HL-60 (cell line): Measurements from ENCODE around the gene ARMC2.

Experiments
- DNase-seq, 2 experiments: peaks; one replicate each; pipeline ENCODE4 v3.0.0-alpha.2; 2010 to 2020; ENCODE audit warnings: low read depth in 1 of 2, low spot score in 1 of 2
- H3K27ac ChIP-seq: fragments of 250-450 bp; sonication (Bioruptor Pico); replicated peaks from 2 replicates; pipeline ENCODE4 v1.5.1; 2020; ENCODE audit warnings: mild to moderate bottlenecking, moderate library complexity
- H3K27me3 ChIP-seq: fragments of 250-450 bp; sonication (Bioruptor Pico); 2 replicates; pipeline ENCODE4 v1.5.1; 2021; ENCODE audit warnings: mild to moderate bottlenecking, moderate library complexity; ENCODE audit not compliant: insufficient read depth, poor library complexity, severe bottlenecking
- H3K4me3 ChIP-seq: replicated peaks from 2 replicates; pipeline ENCODE4 v1.5.1; 2011; ENCODE audit warnings: mild to moderate bottlenecking, control low read depth, low read length; ENCODE audit not compliant: insufficient read depth
- GABPA ChIP-seq: IDR thresholded peaks from 2 replicates; pipeline ENCODE4 v1.6.1; 2012; ENCODE audit warnings: low read depth
- POLR2AphosphoS5 ChIP-seq: IDR thresholded peaks from 2 replicates; pipeline ENCODE4 v1.6.1; 2012; ENCODE audit warnings: low read depth
- REST ChIP-seq: IDR thresholded peaks from 2 replicates; pipeline ENCODE4 v1.6.1; 2012; ENCODE audit warnings: low read depth; ENCODE audit not compliant: insufficient replicate concordance
- SPI1 ChIP-seq: IDR thresholded peaks from 2 replicates; pipeline ENCODE4 v1.6.1; 2012; ENCODE audit warnings: low read depth, mild to moderate bottlenecking, borderline replicate concordance
- TF ChIP-seq, protein P1 (sequence below): IDR thresholded peaks from one replicate; pipeline ENCODE4 v1.5.1; 2011; ENCODE audit warnings: low read length, control low read depth, inconsistent platforms; ENCODE audit not compliant: insufficient read depth

The ARMC2 gene

GRCh38 chr6:108804956-108805355 is 43.3 kb upstream of the ARMC2 start:
- no peak overlapping the region for H3K27ac ChIP-seq
- DNase-seq, result no peak
- no peak for TF ChIP-seq GABPA
- TF ChIP-seq POLR2AphosphoS5, result no peak
- TF ChIP-seq SPI1, result no peak
- no peak for TF ChIP-seq REST
- TF ChIP-seq, protein P1, sequence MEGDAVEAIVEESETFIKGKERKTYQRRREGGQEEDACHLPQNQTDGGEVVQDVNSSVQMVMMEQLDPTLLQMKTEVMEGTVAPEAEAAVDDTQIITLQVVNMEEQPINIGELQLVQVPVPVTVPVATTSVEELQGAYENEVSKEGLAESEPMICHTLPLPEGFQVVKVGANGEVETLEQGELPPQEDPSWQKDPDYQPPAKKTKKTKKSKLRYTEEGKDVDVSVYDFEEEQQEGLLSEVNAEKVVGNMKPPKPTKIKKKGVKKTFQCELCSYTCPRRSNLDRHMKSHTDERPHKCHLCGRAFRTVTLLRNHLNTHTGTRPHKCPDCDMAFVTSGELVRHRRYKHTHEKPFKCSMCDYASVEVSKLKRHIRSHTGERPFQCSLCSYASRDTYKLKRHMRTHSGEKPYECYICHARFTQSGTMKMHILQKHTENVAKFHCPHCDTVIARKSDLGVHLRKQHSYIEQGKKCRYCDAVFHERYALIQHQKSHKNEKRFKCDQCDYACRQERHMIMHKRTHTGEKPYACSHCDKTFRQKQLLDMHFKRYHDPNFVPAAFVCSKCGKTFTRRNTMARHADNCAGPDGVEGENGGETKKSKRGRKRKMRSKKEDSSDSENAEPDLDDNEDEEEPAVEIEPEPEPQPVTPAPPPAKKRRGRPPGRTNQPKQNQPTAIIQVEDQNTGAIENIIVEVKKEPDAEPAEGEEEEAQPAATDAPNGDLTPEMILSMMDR, result no peak
- no peaks in the 10 kb centered on the region for H3K27me3 ChIP-seq
- H3K4me3 ChIP-seq, result no peak overlapping the region

DNA sequence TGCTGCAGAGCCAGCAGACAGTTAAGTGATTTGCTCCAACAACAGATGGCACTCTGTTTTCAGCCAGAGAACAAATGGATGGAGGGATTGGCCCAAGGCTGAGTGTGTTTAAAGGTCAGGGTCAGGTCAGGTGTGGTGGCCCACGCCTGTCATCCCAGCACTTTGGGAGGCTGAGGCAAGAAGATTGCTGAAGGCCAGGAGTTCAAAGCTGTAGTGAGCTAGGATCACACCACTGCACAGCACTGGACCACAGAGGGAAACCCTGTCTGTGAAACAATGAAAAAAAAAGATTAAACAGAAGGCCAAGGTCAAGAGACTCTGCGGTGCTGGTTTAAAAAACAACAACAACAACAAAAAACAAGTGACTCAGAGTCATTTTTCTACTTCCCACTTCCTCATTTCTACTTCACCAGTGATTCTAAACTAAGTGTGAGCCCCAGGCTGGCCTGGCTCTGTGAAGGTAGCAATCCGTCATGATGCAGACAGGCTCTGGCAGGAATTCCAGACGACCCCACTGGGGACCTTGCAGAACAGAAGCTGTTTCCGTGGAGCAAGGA is 42.5 kb upstream of the ARMC2 start:
- Histone ChIP-seq H3K4me3 (no peak overlapping the region), H3K27me3 (no peaks in the 10 kb centered on the region), H3K27ac (no peak overlapping the region)
- no peak for TF ChIP-seq GABPA
- TF ChIP-seq POLR2AphosphoS5, result no peak
- TF ChIP-seq SPI1, result peak; percentile 96
- TF ChIP-seq, protein P1, result no peak
- no peak for TF ChIP-seq REST
- DNase-seq, result no peak

- no peak for DNase-seq
- TF ChIP-seq GABPA, result no peak
- TF ChIP-seq REST, result no peak
- no peak for TF ChIP-seq POLR2AphosphoS5
- TF ChIP-seq SPI1, result no peak
- TF ChIP-seq, protein P1, result no peak
- Histone ChIP-seq H3K27me3 (no peaks in the 10 kb centered on the region), H3K27ac (no peak overlapping the region), H3K4me3 (no peak overlapping the region)
Observed at GRCh38 chr6:108806171-108806570, 42.1 kb upstream of the ARMC2 start.
